GM12891 (cell line): Measurements from ENCODE around the gene CTNS.

Source experiments
- DNase-seq: peaks from one replicate; pipeline ENCODE4 v3.0.0; 2011; ENCODE audit warnings: low spot score; ENCODE audit not compliant: insufficient read length
- FAIRE-seq: peaks from 2 replicates; lab custom pipeline; 2011; peaks lifted over from hg19 to GRCh38; lab: Jason Lieb, UNC
- PAX5 ChIP-seq: IDR thresholded peaks from 2 replicates; pipeline ENCODE4 v1.6.1; 2011; ENCODE audit warnings: low read length, moderate library complexity, mild to moderate bottlenecking; ENCODE audit not compliant: insufficient read depth, severe bottlenecking
- POLR2A ChIP-seq: IDR thresholded peaks from 2 replicates; pipeline ENCODE4 v1.6.1; 2011; ENCODE audit warnings: low read depth, low read length, control low read depth
- POLR2AphosphoS5 ChIP-seq: IDR thresholded peaks from 2 replicates; pipeline ENCODE4 v1.6.1; 2011; ENCODE audit warnings: low read depth, low read length, control low read depth
- POU2F2 ChIP-seq: IDR thresholded peaks from 2 replicates; pipeline ENCODE4 v1.6.1; 2011; ENCODE audit warnings: low read depth, mild to moderate bottlenecking, control low read depth, low read length, moderate library complexity
- SPI1 ChIP-seq: IDR thresholded peaks from 2 replicates; pipeline ENCODE4 v1.6.1; 2011; ENCODE audit warnings: low read depth, low read length, control low read depth
- TAF1 ChIP-seq: IDR thresholded peaks from 2 replicates; pipeline ENCODE4 v1.6.1; 2011; ENCODE audit warnings: low read depth, low read length, control low read depth

CTNS gene

DNA sequence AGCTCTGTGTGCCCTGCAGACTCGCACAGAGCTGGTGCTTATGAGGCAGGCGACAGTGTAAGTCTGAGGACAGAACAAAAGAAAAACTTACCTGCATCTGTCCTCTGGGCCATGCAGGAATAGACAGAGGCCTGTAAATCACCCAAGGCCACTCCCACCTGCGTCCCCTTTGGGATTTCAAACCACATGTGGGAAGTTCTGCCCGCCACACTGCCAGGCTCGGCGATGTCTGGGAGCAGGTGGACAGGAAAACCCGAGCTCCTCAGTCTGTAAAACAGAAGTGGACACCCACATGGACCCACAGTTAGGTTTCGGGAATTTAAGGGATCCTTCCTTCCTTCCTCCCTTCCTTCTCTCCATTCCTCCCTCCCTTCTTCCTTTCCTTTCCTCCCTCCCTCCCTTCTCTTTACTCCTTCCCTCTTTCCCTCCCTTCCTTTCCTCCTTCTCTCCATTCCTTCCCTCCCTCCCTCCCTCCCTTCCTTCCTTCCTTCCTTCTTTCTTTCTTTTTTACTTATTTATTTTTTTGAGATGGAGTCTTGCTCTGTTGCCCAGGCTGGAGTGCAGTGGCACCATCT, 15.3 kb upstream of the CTNS start:
- no peak for DNase-seq
- no peak for TF ChIP-seq SPI1
- TF ChIP-seq TAF1 = no peak
- no peak for TF ChIP-seq POLR2AphosphoS5
- no peak for TF ChIP-seq POLR2A
- no peak for TF ChIP-seq PAX5
- no peak for TF ChIP-seq POU2F2
- no peak for FAIRE-seq

DNA sequence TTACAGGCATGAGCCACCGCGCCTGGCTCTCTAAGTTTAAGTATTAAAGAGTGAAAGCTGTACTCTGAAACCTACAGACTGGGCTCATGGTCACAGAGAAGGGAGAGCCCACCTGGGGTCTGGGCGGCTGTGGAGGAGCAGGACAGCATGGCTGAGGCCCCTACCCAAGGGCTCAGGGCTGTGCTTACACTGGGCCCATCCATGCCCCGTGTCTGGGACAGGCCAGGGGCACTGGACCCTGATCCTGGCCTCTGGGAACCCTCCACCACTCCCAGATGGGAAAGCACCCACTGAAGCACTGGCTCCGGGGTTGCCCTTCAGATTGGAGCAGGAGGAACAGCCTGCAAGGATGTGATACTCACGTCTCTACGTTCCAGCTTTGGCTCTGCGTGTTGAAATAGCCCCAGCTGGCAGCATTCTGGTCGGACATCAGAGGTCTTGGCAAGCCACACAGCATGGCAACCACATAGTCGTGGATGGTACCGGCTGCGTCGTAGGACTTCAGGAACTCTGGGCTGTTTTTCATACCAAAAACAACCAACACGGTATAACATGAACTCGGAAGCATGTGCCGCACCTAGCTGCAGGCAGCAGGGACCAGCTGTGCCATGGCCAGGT, 13.5 kb upstream of the CTNS start:
- TF ChIP-seq POU2F2 = no peak
- no peak for TF ChIP-seq POLR2AphosphoS5
- no peak for TF ChIP-seq SPI1
- TF ChIP-seq TAF1 = no peak
- TF ChIP-seq PAX5 = no peak
- TF ChIP-seq POLR2A = no peak
- FAIRE-seq (no peak), DNase-seq (no peak)

DNA sequence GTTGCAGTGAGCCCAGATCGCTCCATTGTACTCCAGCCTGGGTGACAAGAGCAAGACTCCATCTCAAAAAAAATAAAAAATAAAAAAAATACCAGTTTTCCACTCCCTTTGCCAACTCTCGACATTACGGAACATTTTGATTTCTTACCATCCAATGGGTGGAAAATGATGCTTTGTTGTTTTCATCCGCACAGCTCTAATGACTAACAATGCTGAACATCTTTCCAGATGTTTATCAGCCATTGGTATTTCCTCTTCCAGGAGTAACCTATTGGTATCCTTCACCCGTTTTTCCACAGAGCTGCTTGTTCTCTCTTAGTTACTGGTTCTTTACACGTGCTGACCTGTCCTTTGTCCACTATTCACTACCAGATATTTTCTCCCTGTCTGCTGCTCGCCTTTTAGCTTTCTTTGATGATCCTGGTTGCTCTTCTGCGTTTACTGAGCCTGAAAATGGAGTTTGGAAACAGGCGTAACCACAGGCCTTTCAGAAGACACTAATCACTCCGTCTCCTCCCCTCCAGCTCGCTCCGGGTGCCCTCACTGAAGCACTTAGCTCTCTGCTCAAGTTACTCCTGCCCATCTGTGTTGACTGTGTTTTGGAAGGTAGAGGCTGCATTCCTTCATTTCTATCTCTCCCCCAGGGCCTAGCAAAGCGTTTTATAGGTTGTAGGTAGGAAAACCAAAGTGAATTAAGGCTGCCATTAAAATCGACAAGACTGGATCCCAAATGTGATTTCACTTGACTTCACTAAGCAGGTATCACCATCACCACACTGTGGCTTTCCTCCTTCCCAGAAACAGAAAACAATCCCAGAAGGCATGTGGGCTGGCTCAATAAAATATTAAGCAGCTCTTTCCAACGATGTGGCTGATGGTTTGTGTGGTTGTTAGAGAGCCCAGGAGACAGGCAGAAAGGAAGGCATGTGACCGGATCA, 9.5 kb upstream of the CTNS start:
- FAIRE-seq = no peak
- DNase-seq = no peak
- TF ChIP-seq PAX5 (no peak), POU2F2 (no peak), TAF1 (no peak), POLR2A (no peak), POLR2AphosphoS5 (no peak), SPI1 (no peak)

DNA sequence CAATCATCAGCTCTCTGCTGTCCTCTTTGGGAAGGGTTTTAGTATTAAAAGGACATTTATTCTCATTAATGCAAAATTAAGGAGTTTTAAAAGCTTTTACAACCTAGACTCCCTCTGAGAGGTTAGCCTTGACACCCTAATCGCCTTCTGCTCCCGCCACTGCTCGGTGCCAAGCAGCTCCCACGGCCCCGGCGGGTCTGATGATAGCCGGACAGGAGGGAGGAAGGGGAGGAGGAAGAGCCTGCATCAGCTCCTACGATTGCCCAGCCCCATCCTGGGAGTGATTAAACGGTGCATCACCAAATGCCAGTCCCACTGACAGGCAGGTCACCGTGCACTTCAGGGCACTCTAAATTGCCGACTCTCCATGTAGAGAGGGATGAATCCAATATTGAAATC, 8.8 kb upstream of the CTNS start:
- DNase-seq (no peak), FAIRE-seq (no peak)
- TF ChIP-seq POLR2A = no peak
- TF ChIP-seq PAX5 = no peak
- no peak for TF ChIP-seq SPI1
- TF ChIP-seq POLR2AphosphoS5 = no peak
- TF ChIP-seq TAF1 = no peak
- no peak for TF ChIP-seq POU2F2

DNA sequence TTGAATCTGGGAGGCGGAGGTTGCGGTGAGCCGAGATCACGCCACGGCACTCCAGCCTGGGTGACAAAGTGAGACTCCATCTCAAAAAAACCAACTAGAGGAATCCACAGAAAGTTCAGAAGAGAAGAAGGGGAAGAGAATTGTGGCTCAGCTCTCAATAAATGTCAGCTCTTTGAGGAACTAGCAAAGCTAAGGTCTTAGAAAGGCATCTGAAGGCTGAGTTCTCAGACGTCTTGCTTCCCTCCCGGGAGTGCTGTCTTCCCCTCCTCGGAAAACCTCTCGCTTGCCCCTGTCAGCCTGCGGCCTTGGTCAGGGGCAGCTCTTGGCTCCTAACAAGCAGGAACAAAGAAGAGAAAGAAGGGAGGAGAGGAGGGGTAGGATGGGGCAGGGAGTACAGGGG, 5.8 kb upstream of the CTNS start:
- TF ChIP-seq SPI1 (no peak), POLR2A (no peak), POLR2AphosphoS5 (no peak), PAX5 (no peak), POU2F2 (no peak), TAF1 (no peak)
- DNase-seq = no peak
- FAIRE-seq = no peak

DNA sequence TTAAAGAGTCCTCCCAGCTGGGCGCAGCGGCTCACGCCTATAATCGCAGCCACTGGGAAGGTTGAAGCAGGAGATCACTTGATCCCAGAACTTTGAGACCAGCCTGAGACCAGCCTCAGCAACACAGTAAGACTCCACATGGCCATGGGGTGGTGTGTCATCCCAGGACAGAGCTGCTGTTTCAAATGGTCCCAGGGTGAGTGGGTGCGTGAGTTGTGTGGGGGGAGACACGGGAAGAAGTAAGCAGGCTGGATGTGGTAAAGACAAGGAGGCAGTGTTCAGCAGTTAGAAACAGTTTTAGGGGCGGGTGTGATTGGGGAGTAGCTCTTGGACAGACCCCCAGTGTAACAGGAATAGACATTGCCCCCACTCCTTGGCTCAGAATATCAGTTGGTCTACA, 4.3 kb upstream of the CTNS start:
- DNase-seq (no peak), FAIRE-seq (no peak)
- TF ChIP-seq PAX5 (no peak), POU2F2 (no peak), TAF1 (no peak), SPI1 (no peak), POLR2AphosphoS5 (no peak), POLR2A (no peak)

DNA sequence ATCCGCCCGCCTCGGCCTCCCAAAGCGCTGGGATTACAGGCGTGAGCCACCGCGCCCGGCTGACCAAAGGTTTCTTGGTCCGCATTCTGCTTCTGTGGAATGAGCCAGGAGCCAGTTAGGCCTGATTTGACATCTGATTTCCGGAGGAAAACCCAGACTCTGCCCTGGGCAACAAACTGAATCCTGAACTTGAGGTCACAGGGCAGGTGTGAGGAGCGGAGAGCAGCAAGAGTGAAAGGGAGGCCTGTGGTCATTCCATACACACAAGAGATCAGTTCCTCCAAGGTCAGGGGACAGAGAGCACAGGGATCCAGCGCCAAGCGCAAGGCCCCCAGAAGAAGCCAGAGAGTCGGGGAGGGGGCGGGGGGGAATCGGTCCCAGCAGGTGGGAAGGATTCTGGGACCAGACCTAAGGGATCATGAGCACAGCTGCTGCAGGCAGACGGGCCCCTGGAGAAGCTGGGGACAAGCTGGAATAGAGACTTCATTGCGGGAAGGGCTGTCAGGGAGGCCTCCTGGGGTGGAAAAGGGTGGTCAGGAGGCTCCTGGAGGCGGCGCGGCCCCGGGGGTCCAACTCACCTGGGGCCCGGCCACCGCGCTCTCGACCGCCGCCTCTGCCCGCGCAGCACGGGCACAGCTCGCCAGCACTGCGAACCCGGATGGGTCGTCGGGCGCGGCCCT, 946 bp upstream of the CTNS start:
- TF ChIP-seq POLR2A (no peak), SPI1 (no peak), PAX5 (no peak), POLR2AphosphoS5 (no peak), TAF1 (no peak), POU2F2 (no peak)
- DNase-seq = no peak
- FAIRE-seq = no peak

DNA sequence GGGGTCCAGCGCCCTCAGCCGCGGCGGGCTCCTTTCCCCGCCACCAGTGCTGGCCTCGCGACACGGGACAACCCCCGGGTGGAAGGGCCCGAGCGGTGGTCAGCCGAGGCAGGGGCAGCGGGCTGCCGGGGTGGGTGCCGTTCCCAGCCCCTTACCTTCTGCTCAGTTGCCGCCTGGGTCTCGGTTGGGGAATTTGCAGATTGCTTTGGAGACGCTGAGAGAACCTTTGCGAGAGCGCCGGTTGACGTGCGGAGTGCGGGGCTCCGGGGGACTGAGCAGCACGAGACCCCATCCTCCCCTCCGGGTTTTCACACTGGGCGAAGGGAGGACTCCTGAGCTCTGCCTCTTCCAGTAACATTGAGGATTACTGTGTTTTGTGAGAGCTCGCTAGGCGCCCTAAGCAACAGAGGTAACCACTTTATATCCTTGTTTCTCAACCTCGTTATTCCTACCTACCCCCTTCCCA, 381 bp downstream of the CTNS start:
- DNase-seq (no peak), FAIRE-seq (no peak)
- no peak for TF ChIP-seq POLR2AphosphoS5
- TF ChIP-seq POLR2A = no peak
- no peak for TF ChIP-seq SPI1
- no peak for TF ChIP-seq POU2F2
- no peak for TF ChIP-seq TAF1
- TF ChIP-seq PAX5 = no peak
